HCT116 (cell line): Measurements from ENCODE around the gene SH2D6. TPM values are rescaled to one million over a fixed set of nuclear protein-coding genes. Genes with fewer than 3 reads are reported as not detected.
"Not testable (repeated sequence)": the region's sequence is repeated elsewhere in the genome, so short reads cannot be mapped to it uniquely, and the experiment has no call there.

Experiments
- ATAC-seq: fragments of 200-7000 bp; cut with Tn5 transposase; 2 replicates; pipeline ENCODE4 v1.9.1; 2020; ENCODE audit warnings: mild to moderate bottlenecking, moderate library complexity
- BruUV-seq: library from RNA; stranded (reverse); fragments of 400-500 nt; replicated peaks from 2 replicates; lab custom pipeline; 2021; lab: Mats Ljungman, UMichigan
- CTCF ChIA-PET: fragments of 300-600 bp; sonication (Branson Sonifier 250); formaldehyde crosslinking; loops from one replicate; lab custom pipeline; 2021; ENCODE audit warnings: antibody characterized with exemption; lab: Charles Lee
- POLR2A ChIA-PET: fragments of 300-600, 350-600 bp; sonication (Branson Sonifier 250); formaldehyde crosslinking; loops from one replicate; lab custom pipeline; 2021; ENCODE audit warnings: antibody characterized with exemption; lab: Charles Lee
- RAD21 ChIA-PET, 2 experiments: fragments of 300-600 bp; sonication (Branson Sonifier 250); formaldehyde crosslinking; loops; one replicate each; lab custom pipeline; 2023; ENCODE audit warnings: low total read pairs in 2 of 2; ENCODE audit not compliant: uncharacterized antibody in 2 of 2, unreplicated experiment in 2 of 2, low non-redundant PET in 1 of 2; lab: Charles Lee
- DNase-seq: peaks from one replicate; pipeline ENCODE4 v3.0.0-alpha.2; 2010; ENCODE audit warnings: low read depth, low spot score
- H2AFZ ChIP-seq: fragments of 200-600 bp; shearing (Covaris generic), sonication (generic); 2 replicates; pipeline ENCODE4 v1.6.1; 2017; ENCODE audit warnings: low read depth, mixed run types, mixed read lengths, antibody characterized with exemption, low read length; ENCODE audit not compliant: poor library complexity, severe bottlenecking
- H3K27ac ChIP-seq: 2 replicates; pipeline ENCODE4 v1.5.1; 2012; ENCODE audit warnings: low read depth, low read length
- H3K27me3 ChIP-seq: fragments of 200-600 bp; sonication (generic); 2 replicates; pipeline ENCODE4 v1.6.1; 2016; ENCODE audit warnings: mixed run types, low read length, mixed read lengths; ENCODE audit not compliant: insufficient read depth
- H3K36me3 ChIP-seq, 2 experiments: fragments of 200-500 bp in 1 of 2; fragments of 200-600 bp in 1 of 2; sonication (Bioruptor generic) in 1 of 2; sonication (generic) in 1 of 2; 2 replicates each; pipeline versions ENCODE4 v1.5.1 to v1.6.1; 2014 to 2016; ENCODE audit warnings: low read length in 2 of 2, inconsistent platforms in 1 of 2, mixed read lengths in 1 of 2, mixed run types in 1 of 2; ENCODE audit not compliant: insufficient read depth in 2 of 2, control insufficient read depth in 1 of 2
- H3K4me1 ChIP-seq, 2 experiments: fragments of 200-600 bp in 1 of 2; sonication (generic) in 1 of 2; 2 replicates each; pipeline versions ENCODE4 v1.5.1 to v1.6.1; 2012 to 2017; ENCODE audit warnings: low read length in 2 of 2, inconsistent platforms in 1 of 2, mild to moderate bottlenecking in 1 of 2, mixed read lengths in 1 of 2, mixed run types in 1 of 2, moderate library complexity in 1 of 2; ENCODE audit not compliant: insufficient read depth in 2 of 2, control insufficient read depth in 1 of 2
- H3K4me2 ChIP-seq: fragments of 200-600 bp; sonication (generic); 2 replicates; pipeline ENCODE4 v1.6.1; 2017; ENCODE audit warnings: mixed run types, low read length, mixed read lengths
- H3K4me3 ChIP-seq, 2 experiments: fragments of 200-600 bp in 1 of 2; sonication (generic) in 1 of 2; replicated peaks in 1 of 2; 2 replicates each; pipeline ENCODE4 v1.5.1; 2011 to 2016; ENCODE audit warnings: low read length in 2 of 2, control low read depth in 1 of 2, low read depth in 1 of 2, mild to moderate bottlenecking in 1 of 2, mixed read lengths in 1 of 2, mixed run types in 1 of 2
- H3K79me2 ChIP-seq: fragments of 200-600 bp; sonication (generic); 2 replicates; pipeline ENCODE4 v1.6.1; 2017; ENCODE audit warnings: mild to moderate bottlenecking, mixed run types, low read length, moderate library complexity, mixed read lengths; ENCODE audit not compliant: insufficient read depth
- H3K9ac ChIP-seq: fragments of 200-600 bp; sonication (generic); 2 replicates; pipeline ENCODE4 v1.6.1; 2016; ENCODE audit warnings: low read length, mixed read lengths
- H3K9me2 ChIP-seq: fragments of 200-600 bp; sonication (generic), shearing (Covaris generic); 2 replicates; pipeline ENCODE4 v1.6.1; 2017; ENCODE audit warnings: mixed run types, mild to moderate bottlenecking, moderate library complexity; ENCODE audit not compliant: insufficient read depth
- H3K9me3 ChIP-seq, 2 experiments: fragments of 200-500 bp in 1 of 2; fragments of 200-600 bp in 1 of 2; sonication (Bioruptor generic) in 1 of 2; sonication (generic) in 1 of 2; 2 replicates each; pipeline ENCODE4 v1.6.1; 2014 to 2017; ENCODE audit warnings: low read length in 2 of 2, mixed read lengths in 2 of 2, inconsistent platforms in 1 of 2, low read depth in 1 of 2, mild to moderate bottlenecking in 1 of 2, mixed run types in 1 of 2, moderate library complexity in 1 of 2; ENCODE audit not compliant: control insufficient read depth in 1 of 2, insufficient read depth in 1 of 2
- H4K20me1 ChIP-seq: fragments of 200-600 bp; sonication (generic), shearing (Covaris generic); 2 replicates; pipeline ENCODE4 v1.6.1; 2017; ENCODE audit warnings: mixed run types, mild to moderate bottlenecking, moderate library complexity; ENCODE audit not compliant: insufficient read depth
- ELF1 ChIP-seq: IDR thresholded peaks from 2 replicates; pipeline ENCODE4 v1.6.1; 2012; ENCODE audit warnings: low read depth, borderline replicate concordance
- FOSL1 ChIP-seq: IDR thresholded peaks from 2 replicates; pipeline ENCODE4 v1.6.1; 2012; ENCODE audit warnings: low read depth
- MAX ChIP-seq: IDR thresholded peaks from 2 replicates; pipeline ENCODE4 v1.6.1; 2012
- ZNF274 ChIP-seq: fragments of 200-500 bp; sonication (Bioruptor generic); IDR thresholded peaks from 2 replicates; pipeline ENCODE4 v1.6.1; 2014; ENCODE audit warnings: mild to moderate bottlenecking, low read depth, low read length, inconsistent platforms
- intact Hi-C: fragments of 100-400 bp; cut with micrococcal nuclease; formaldehyde crosslinking; loops from 2 replicates; pipeline ENCODE4 v1.10.0; 2022
- total RNA-seq: library from RNA; stranded (reverse); gene quantifications from one replicate; pipeline ENCODE4 v1.2.1, GENCODE V29; 2021; ENCODE audit not compliant: unreplicated experiment

SH2D6 gene
- total RNA-seq, 1 experiment from 2014 or later, result 2.7 TPM

- ATAC-seq, H3K9me2 ChIP-seq, intact Hi-C loops, POLR2A ChIA-PET, BruUV-seq, H3K27me3 ChIP-seq, H3K4me3 ChIP-seq, H3K9ac ChIP-seq, H3K9me3 ChIP-seq, H3K36me3 ChIP-seq, DNase-seq, H3K4me2 ChIP-seq, H3K79me2 ChIP-seq, H3K27ac ChIP-seq, CTCF ChIA-PET, RAD21 ChIA-PET, H2AFZ ChIP-seq, H3K4me1 ChIP-seq, H4K20me1 ChIP-seq: not testable (repeated sequence)
These were observed 66.1 kb downstream of the SH2D6 start for GRCh38 chr2:85484615-85485014.

GRCh38 chr2:85485815-85486214, 67.3 kb downstream of the SH2D6 start:
- Histone ChIP-seq H3K4me3 (no peak overlapping the region), H3K9ac (no peak overlapping the region), H3K4me1 (no peaks in the 10 kb centered on the region), H3K9me2 (no peaks in the 10 kb centered on the region), H3K27ac (no peak overlapping the region)
- no peak for ATAC-seq
- TF ChIP-seq ELF1, result no peak
- no peak for TF ChIP-seq ZNF274
- TF ChIP-seq FOSL1, result no peak
- TF ChIP-seq MAX, result no peak
- TF ChIP-seq, all 23 proteins: peak for 0
- no peaks in the 10 kb centered on the region for H4K20me1 ChIP-seq
- CTCF ChIA-PET, result no interaction called here
- no peaks in the 10 kb centered on the region for H3K79me2 ChIP-seq
- no peaks in the 10 kb centered on the region for H3K9me3 ChIP-seq
- no peaks in the 10 kb centered on the region for H3K36me3 ChIP-seq
- POLR2A ChIA-PET, result interaction anchor here (1.0 to 1.2 kb wide), 2 partner anchors 10 to 15 kb away, joined by 3 to 4 read pairs; no protein-coding TSS in a partner anchor
- no peak overlapping the region for H3K4me2 ChIP-seq
- no peak overlapping the region for H2AFZ ChIP-seq
- intact Hi-C loops, result no loop called here
- no peak for DNase-seq
- no peaks in the 10 kb centered on the region for H3K27me3 ChIP-seq
- no TSS peak for BruUV-seq
- RAD21 ChIA-PET, result no interaction called here

Other genes with a start within 250 kb of the SH2D6 start
- gene TGOLN2, start 90.7 kb upstream of the SH2D6 start, total RNA-seq, result 43.2 TPM
- gene RETSAT, start 64.2 kb upstream of the SH2D6 start, total RNA-seq, result 59.7 TPM
- 9.2 TPM for gene ELMOD3, start 63.9 kb upstream of the SH2D6 start, total RNA-seq
- 223 TPM for gene CAPG, start 8.3 kb upstream of the SH2D6 start, total RNA-seq
- gene MAT2A, start 120.5 kb downstream of the SH2D6 start, total RNA-seq, result 444 TPM
- gene GGCX, start 142.8 kb downstream of the SH2D6 start, total RNA-seq, result 43.5 TPM
- 52.6 TPM for gene VAMP8, start 158.9 kb downstream of the SH2D6 start, total RNA-seq
- 1.9 TPM for gene VAMP5, start 165.7 kb downstream of the SH2D6 start, total RNA-seq
- gene RNF181, start 177.0 kb downstream of the SH2D6 start, total RNA-seq, result 77.5 TPM
- gene TMEM150A, start 184.0 kb downstream of the SH2D6 start, total RNA-seq, result 9.9 TPM
- gene C2orf68, start 193.4 kb downstream of the SH2D6 start, total RNA-seq, result 21.8 TPM
- 92.1 TPM for gene USP39, start 197.5 kb downstream of the SH2D6 start, total RNA-seq
- gene SFTPB, start 249.5 kb downstream of the SH2D6 start, total RNA-seq, result 13.3 TPM